K562 (cell line): ENCODE measurements around the gene ZNF593OS. TPM values are rescaled to one million over a fixed set of nuclear protein-coding genes. Genes with fewer than 3 reads are reported as not detected.
A peak's percentile ranks its signal among the peaks of the same experiment; 100 is the strongest.

Source experiments
- ATAC-seq: fragments of 200-7000 bp; cut with Tn5 transposase; 3 replicates; pipeline ENCODE4 v1.9.1; 2020; ENCODE audit warnings: moderate library complexity
- BruUV-seq: library from RNA; stranded (reverse); fragments of 400-500 nt; replicated peaks from 2 replicates; lab custom pipeline; 2021; lab: Mats Ljungman, UMichigan
- CTCF ChIA-PET: fragments of 300-600 bp; formaldehyde crosslinking; extraction: SDS; loops from one replicate; lab custom pipeline; 2021; ENCODE audit warnings: low intra/inter-chr PET ratio; lab: Yijun Ruan, JAX
- POLR2A ChIA-PET: fragments of 300-600, 350-650 bp; sonication (Branson Sonifier 250); formaldehyde crosslinking; extraction: SDS; loops from one replicate; lab custom pipeline; 2021; ENCODE audit warnings: antibody characterized with exemption, inconsistent platforms; lab: Yijun Ruan, JAX
- DNase-seq, 4 experiments: peaks; one replicate each; pipeline versions ENCODE4 v3.0.0 to v3.0.0-alpha.2; 2011 to 2018; ENCODE audit warnings: low spot score in 3 of 4, mixed read lengths in 3 of 4; ENCODE audit errors: extremely low read depth in 1 of 4
- FAIRE-seq: peaks from 2 replicates; lab custom pipeline; 2011; peaks lifted over from hg19 to GRCh38; lab: Jason Lieb, UNC
- H2AFZ ChIP-seq: 2 replicates; pipeline ENCODE4 v1.6.0; 2011; ENCODE audit warnings: low read depth, low read length, control low read depth, inconsistent platforms
- H3K27ac ChIP-seq: fragments of 200-600 bp; 3 replicates; pipeline ENCODE4 v1.8.0; 2011; ENCODE audit warnings: low read depth, mild to moderate bottlenecking, control low read depth, inconsistent platforms, low read length, moderate library complexity, mixed read lengths; ENCODE audit errors: extremely low read depth
- H3K27me3 ChIP-seq, 2 experiments: fragments of 300-600 bp in 1 of 2; 2 replicates in 1 of 2; 3 replicates in 1 of 2; pipeline versions ENCODE4 v1.6.0 to v1.8.0; 2011; ENCODE audit warnings: inconsistent platforms in 2 of 2, low read length in 2 of 2, mild to moderate bottlenecking in 1 of 2, mixed read lengths in 1 of 2, moderate library complexity in 1 of 2; ENCODE audit not compliant: control insufficient read depth in 2 of 2, insufficient read depth in 2 of 2
- H3K36me3 ChIP-seq: fragments of 300-600 bp; 3 replicates; pipeline ENCODE4 v1.8.0; 2011; ENCODE audit warnings: mild to moderate bottlenecking, low read length, inconsistent platforms; ENCODE audit not compliant: control insufficient read depth, insufficient read depth
- H3K4me1 ChIP-seq, 2 experiments: fragments of 200-600 bp in 1 of 2; replicated peaks in 1 of 2; 2 replicates in 1 of 2; 3 replicates in 1 of 2; pipeline versions ENCODE4 v1.5.1 to v1.8.0; 2011; ENCODE audit warnings: inconsistent platforms in 2 of 2, low read length in 2 of 2, mild to moderate bottlenecking in 1 of 2, mixed read lengths in 1 of 2, moderate library complexity in 1 of 2; ENCODE audit not compliant: control insufficient read depth in 2 of 2, insufficient read depth in 2 of 2
- H3K4me2 ChIP-seq: 2 replicates; pipeline ENCODE4 v1.6.1; 2011; ENCODE audit warnings: low read length, control low read depth, inconsistent platforms, mixed read lengths; ENCODE audit not compliant: insufficient read depth
- H3K4me3 ChIP-seq: fragments of 200-600 bp; sonication (generic), shearing (Covaris generic); 2 replicates; pipeline ENCODE4 v1.5.1; 2016; ENCODE audit warnings: control low read depth, inconsistent platforms
- H3K79me2 ChIP-seq: fragments of 200-600 bp; 3 replicates; pipeline ENCODE4 v1.8.0; 2011; ENCODE audit warnings: low read length, inconsistent platforms; ENCODE audit not compliant: control insufficient read depth, insufficient read depth
- H3K9ac ChIP-seq, 2 experiments: 2 replicates each; pipeline versions ENCODE4 v1.6.0 to v1.6.1; 2011; ENCODE audit warnings: low read depth in 2 of 2, low read length in 2 of 2, control low read depth in 1 of 2, inconsistent platforms in 1 of 2, mild to moderate bottlenecking in 1 of 2, mixed read lengths in 1 of 2; ENCODE audit not compliant: insufficient read depth in 1 of 2
- H3K9me1 ChIP-seq: one replicate; pipeline ENCODE4 v1.6.0; 2011; ENCODE audit warnings: inconsistent platforms, mild to moderate bottlenecking, low read length, moderate library complexity; ENCODE audit not compliant: control insufficient read depth, insufficient read depth
- H3K9me3 ChIP-seq: replicated peaks from 2 replicates; pipeline ENCODE4 v1.5.1; 2011; ENCODE audit warnings: low read depth, low read length, inconsistent platforms; ENCODE audit not compliant: control insufficient read depth, insufficient read depth
- H4K20me1 ChIP-seq: replicated peaks from 2 replicates; pipeline ENCODE4 v1.6.1; 2011; ENCODE audit warnings: low read length, inconsistent platforms, mixed read lengths; ENCODE audit not compliant: control insufficient read depth, insufficient read depth
- BRCA1 ChIP-seq, 2 experiments: fragments of 450-650 bp in 1 of 2; sonication (generic) in 1 of 2; formaldehyde crosslinking in 1 of 2; IDR thresholded peaks; 2 replicates each; pipeline versions ENCODE4 v1.5.0 to v1.6.1; 2017 to 2020; ENCODE audit warnings: mild to moderate bottlenecking in 1 of 2, missing genetic modification reagents in 1 of 2
- FOXO4 ChIP-seq: fragments of 450-650 bp; formaldehyde crosslinking; IDR thresholded peaks from 2 replicates; pipeline ENCODE4 v1.4.0; 2020; ENCODE audit warnings: mild to moderate bottlenecking, moderate library complexity
- NCOA4 ChIP-seq: fragments of 450-650 bp; IDR thresholded peaks from 2 replicates; pipeline ENCODE4 v1.6.1; 2018; ENCODE audit warnings: mild to moderate bottlenecking; ENCODE audit not compliant: partially characterized antibody
- PBX2 ChIP-seq, 2 experiments: IDR thresholded peaks in 1 of 2; conservative IDR thresholded peaks in 1 of 2; 2 replicates each; pipeline ENCODE4 v1.6.1; 2016; ENCODE audit warnings: low read depth in 2 of 2, mild to moderate bottlenecking in 1 of 2, missing compliant biosample characterization in 1 of 2, missing genetic modification characterization in 1 of 2, moderate library complexity in 1 of 2
- SMAD4 ChIP-seq: fragments of 250-450 bp; sonication (Bioruptor Pico); conservative IDR thresholded peaks from 2 replicates; pipeline ENCODE4 v1.8.0; 2021; ENCODE audit warnings: inconsistent platforms, mild to moderate bottlenecking, moderate library complexity
- SRSF1 ChIP-seq: fragments of 200-400 bp; formaldehyde crosslinking; IDR thresholded peaks from 2 replicates; pipeline ENCODE4 v1.6.1; 2017; ENCODE audit warnings: mild to moderate bottlenecking, low read depth, low read length, moderate library complexity
- TFAP4 ChIP-seq: sonication (generic); formaldehyde crosslinking; IDR thresholded peaks from 2 replicates; pipeline ENCODE4 v1.8.0; 2022; ENCODE audit warnings: missing genetic modification reagents, mild to moderate bottlenecking, moderate library complexity, borderline replicate concordance
- U2AF1 ChIP-seq: fragments of 200-400 bp; formaldehyde crosslinking; optimal IDR thresholded peaks from 2 replicates; pipeline ENCODE3; 2017; ENCODE audit warnings: mild to moderate bottlenecking, low read depth, low read length, moderate library complexity
- ZBTB7A ChIP-seq: IDR thresholded peaks from 2 replicates; pipeline ENCODE4 v1.6.1; 2011; ENCODE audit warnings: low read depth, mild to moderate bottlenecking, low read length, moderate library complexity, borderline replicate concordance; ENCODE audit not compliant: control insufficient read depth
- ZNF224 ChIP-seq: sonication (generic); formaldehyde crosslinking; IDR thresholded peaks from 2 replicates; pipeline ENCODE4 v1.8.0; 2022; ENCODE audit warnings: mild to moderate bottlenecking, missing genetic modification reagents
- WGBS: fragments of 100-300 bp; shearing (Covaris generic); methylation state at CpG from one replicate; pipeline ENCODE4 v1.1.6; 2016; ENCODE audit warnings: low coverage, mixed read lengths; ENCODE audit not compliant: insufficient coverage; ENCODE audit errors: missing lambda C conversion rate; 5-methylcytosine and 5-hydroxymethylcytosine counted together
- in situ Hi-C: fragments of 300-500 bp; cut with MboI; formaldehyde crosslinking; loops from 4 replicates; pipeline ENCODE4 v1.15.0; 2018; ENCODE audit warnings: inconsistent platforms, mixed read lengths
- intact Hi-C: fragments of 100-400 bp; cut with micrococcal nuclease; formaldehyde crosslinking; loops from 2 replicates; pipeline ENCODE4 v1.14.2; 2022
- polyA plus RNA-seq, 8 experiments: library from polyadenylated mRNA; depleted of rRNA in 4 of 8; stranded (reverse) in 5 of 8; unstranded in 3 of 8; fragments of >200 nt; fragmentation: Nextera tagmentation in 2 of 8; fragmentation: Illumina TruSeq in 1 of 8; extraction: Ambion mirVana in 2 of 8; extraction: Trizol in 1 of 8; gene quantifications; 2 replicates each; pipeline versions ENCODE4 v1.2.1 to v1.2.3, GENCODE V29; 2011 to 2014; ENCODE audit warnings: inconsistent platforms in 1 of 8, missing spikeins in 1 of 8
- total RNA-seq, 7 experiments: library from RNA; depleted of rRNA in 6 of 7; stranded (reverse); fragments of >200 nt in 6 of 7; fragmentation: Illumina TruSeq in 2 of 7; extraction: Trizol in 2 of 7; gene quantifications; 2 replicates each; pipeline versions ENCODE4 v1.2.1 to v1.2.3, GENCODE V29; 2011 to 2021; ENCODE audit warnings: low replicate concordance in 1 of 7
- TF ChIP-seq, protein P1 (sequence below): fragments of 250-450 bp; sonication (Bioruptor Pico); IDR thresholded peaks from 2 replicates; pipeline ENCODE4 v1.8.0; 2022; ENCODE audit warnings: moderate library complexity, mild to moderate bottlenecking, inconsistent platforms
- TF ChIP-seq, protein P2 (sequence below): IDR thresholded peaks from 2 replicates; pipeline ENCODE4 v1.6.1; 2011; ENCODE audit warnings: borderline replicate concordance, low read depth, mild to moderate bottlenecking, moderate library complexity, low read length; ENCODE audit not compliant: insufficient read depth, poor library complexity, severe bottlenecking

ZNF593OS gene
- total and polyA plus RNA-seq, 9 of the 15 experiments (the other 6 are each of a cell fraction or from before 2014, with no cell fraction given), result 0.24 to 0.27 TPM; not detected in 7

DNA sequence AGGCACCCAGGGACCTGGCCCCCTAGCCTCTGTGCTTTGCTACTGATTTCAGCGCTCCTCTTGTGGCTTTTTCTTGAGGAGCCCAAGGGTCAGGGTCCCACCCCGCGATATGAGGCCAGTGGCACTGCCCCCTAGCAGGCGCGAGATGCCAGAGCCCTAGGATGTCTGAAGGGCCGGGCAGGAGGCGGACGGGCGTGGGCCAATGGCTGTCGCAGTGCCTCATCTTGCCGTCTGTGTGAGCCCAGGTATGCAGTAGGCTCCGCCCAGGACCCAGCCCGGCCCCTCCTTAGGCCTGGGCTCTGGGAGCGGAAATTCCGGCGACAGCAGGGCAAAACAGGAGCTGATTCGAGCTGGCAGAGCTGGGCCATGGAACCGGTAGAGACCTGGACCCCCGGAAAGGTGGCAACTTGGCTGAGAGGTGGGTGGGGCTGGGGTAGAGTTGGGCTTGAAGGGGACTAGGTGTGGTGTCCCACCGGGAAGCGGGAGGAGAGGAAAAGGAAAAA is 5.6 kb upstream of the ZNF593OS start, which contains the start of gene CNKSR1:
Gene CNKSR1 (plus strand): TSS at position 310 of the 503 bp plus-strand sequence. CDS start 57 bp downstream, at position 367.
- intact Hi-C loops, result loop anchor here (10.0 kb wide), 1 partner anchor 208 kb away; no protein-coding TSS in a partner anchor
- TF ChIP-seq BRCA1 (IDR thresholded peaks at IDR 0.05) (no peak), BRCA1 (CRISPR knock-in tag; IDR thresholded peaks at IDR 0.05) (0 out of 2 replicates have a peak, but pooled peaks have one; percentile 42), ZNF224 (CRISPR knock-in tag) (no peak), PBX2 (CRISPR knock-in tag; IDR thresholded peaks at IDR 0.05; ENCODE audit: low read depth) (no peak), PBX2 (tag; conservative IDR thresholded peaks at IDR 0.05; ENCODE audit: low read depth) (no peak), TFAP4 (CRISPR knock-in tag) (0 out of 2 replicates have a peak, but pooled peaks have one; percentile 7), U2AF1 (no peak), SMAD4 (CRISPR knock-in tag) (no peak), SRSF1 (no peak), ZBTB7A (no peak), FOXO4 (CRISPR knock-in tag) (no peak), NCOA4 (no peak)
- TF ChIP-seq, protein P1, sequence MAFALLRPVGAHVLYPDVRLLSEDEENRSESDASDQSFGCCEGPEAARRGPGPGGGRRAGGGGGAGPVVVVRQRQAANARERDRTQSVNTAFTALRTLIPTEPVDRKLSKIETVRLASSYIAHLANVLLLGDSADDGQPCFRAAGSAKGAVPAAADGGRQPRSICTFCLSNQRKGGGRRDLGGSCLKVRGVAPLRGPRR (CRISPR knock-in tag), result no peak
- TF ChIP-seq, protein P2, sequence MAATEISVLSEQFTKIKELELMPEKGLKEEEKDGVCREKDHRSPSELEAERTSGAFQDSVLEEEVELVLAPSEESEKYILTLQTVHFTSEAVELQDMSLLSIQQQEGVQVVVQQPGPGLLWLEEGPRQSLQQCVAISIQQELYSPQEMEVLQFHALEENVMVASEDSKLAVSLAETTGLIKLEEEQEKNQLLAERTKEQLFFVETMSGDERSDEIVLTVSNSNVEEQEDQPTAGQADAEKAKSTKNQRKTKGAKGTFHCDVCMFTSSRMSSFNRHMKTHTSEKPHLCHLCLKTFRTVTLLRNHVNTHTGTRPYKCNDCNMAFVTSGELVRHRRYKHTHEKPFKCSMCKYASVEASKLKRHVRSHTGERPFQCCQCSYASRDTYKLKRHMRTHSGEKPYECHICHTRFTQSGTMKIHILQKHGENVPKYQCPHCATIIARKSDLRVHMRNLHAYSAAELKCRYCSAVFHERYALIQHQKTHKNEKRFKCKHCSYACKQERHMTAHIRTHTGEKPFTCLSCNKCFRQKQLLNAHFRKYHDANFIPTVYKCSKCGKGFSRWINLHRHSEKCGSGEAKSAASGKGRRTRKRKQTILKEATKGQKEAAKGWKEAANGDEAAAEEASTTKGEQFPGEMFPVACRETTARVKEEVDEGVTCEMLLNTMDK, result no peak

More for the DNA sequence above, 5.6 kb upstream of the ZNF593OS start, which contains the start of gene CNKSR1:
- BruUV-seq, result no TSS peak
- WGBS, result 83% methylated on average over 21 of the region's 21 CpGs
- FAIRE-seq, result no peak
- Histone ChIP-seq H3K9ac (peak within 1 kb of the TSS in 1 of 2 experiments; percentile 87; a peak in 2 of 4 replicates), H3K79me2 (no peaks in the 10 kb centered on the region), H3K36me3 (no peaks in the 10 kb centered on the region; the same call in 2 of the 3 replicates), H3K4me2 (no peak within 1 kb of the TSS), H2AFZ (no peak within 1 kb of the TSS; the same call in 1 of the 2 replicates), H3K27ac (no peak within 1 kb of the TSS), H3K4me3 (no peak within 1 kb of the TSS), H3K27me3 (no peaks in the 10 kb centered on the region), H3K9me3 (no peaks in the 10 kb centered on the region), H3K9me1 (no peaks in the 10 kb centered on the region), H4K20me1 (no peaks in the 10 kb centered on the region), H3K4me1 (peaks cover 23 to 30% of the 10 kb centered on the region in 2 experiments)
- no peak for DNase-seq
- in situ Hi-C loops, result no loop called here
- ChIA-PET POLR2A (interaction anchor here (0.6 to 1.8 kb wide), 5 partner anchors 7 to 70 kb away, joined by 3 to 7 read pairs (median 4); partner anchors contain the start of gene ZNF593), CTCF (no interaction called here)
- no peak for ATAC-seq
